OCI-LY1 (cell line): Measurements from ENCODE around the gene TSPAN4.

ENCODE experiments used
- CTCF ChIP-seq: fragments of 200-600 bp; sonication (generic), shearing (Covaris generic); IDR thresholded peaks from 2 replicates; pipeline ENCODE4 v1.5.1; 2017; ENCODE audit warnings: mild to moderate bottlenecking, antibody characterized with exemption, low read length, moderate library complexity, mixed read lengths
- EZH2 ChIP-seq: fragments of 200-600 bp; sonication (generic), shearing (Covaris generic); IDR thresholded peaks from 2 replicates; pipeline ENCODE4 v1.8.0; 2017; ENCODE audit warnings: borderline replicate concordance, mixed run types, mild to moderate bottlenecking, antibody characterized with exemption, low read length, moderate library complexity, mixed read lengths

GRCh38 chr11:909406-909805, 66.8 kb downstream of the TSPAN4 start:
- TF ChIP-seq CTCF, result no peak
- no peak for TF ChIP-seq EZH2
